Measurements from ENCODE around the gene ZNF827. TPM values are rescaled to one million over a fixed set of nuclear protein-coding genes. Genes with fewer than 3 reads are reported as not detected.

The ZNF827 gene
- total and polyA plus RNA-seq, 2 of the 13 experiments (the other 11 are each of a cell fraction or from before 2014, with no cell fraction given) = 2.8 TPM

- TF ChIP-seq ZNF512B (CRISPR knock-in tag; IDR thresholded peaks at IDR 0.05; ENCODE audit: borderline replicate concordance) (peak; percentile 40; the same call in 1 of the 2 replicates), NPAS2 (CRISPR knock-in tag; IDR thresholded peaks at IDR 0.05; ENCODE audit: borderline replicate concordance) (no peak), MTF2 (CRISPR knock-in tag; IDR thresholded peaks at IDR 0.05; ENCODE audit: borderline replicate concordance) (peak; percentile 55; the same call in 1 of the 2 replicates), ZNF740 (CRISPR knock-in tag; IDR thresholded peaks at IDR 0.05) (no peak), TBP (CRISPR knock-in tag; IDR thresholded peaks at IDR 0.05) (no peak), CENPT (CRISPR knock-in tag; IDR thresholded peaks at IDR 0.05; ENCODE audit: low read depth) (no peak), NFE2L2 (IDR thresholded peaks at IDR 0.05; ENCODE audit: low read length) (no peak), THAP9 (CRISPR knock-in tag; IDR thresholded peaks at IDR 0.05; ENCODE audit: borderline replicate concordance) (0 out of 2 replicates have a peak, but pooled peaks have one; percentile 19), SOX13 (IDR thresholded peaks at IDR 0.05) (no peak), SOX13 (CRISPR knock-in tag; conservative IDR thresholded peaks at IDR 0.05 in 1 of 2, IDR thresholded peaks at IDR 0.05 in 1 of 2) (0 out of 4 replicates have a peak, but pooled peaks of 1 of the 2 experiments have one; percentile 21), ZNF10 (CRISPR knock-in tag; IDR thresholded peaks at IDR 0.05; ENCODE audit: borderline replicate concordance, low read depth) (no peak), CSRNP1 (CRISPR knock-in tag; IDR thresholded peaks at IDR 0.05) (peak; percentile 23; the same call in 1 of the 2 replicates), ZNF20 (CRISPR knock-in tag; IDR thresholded peaks at IDR 0.05) (no peak), SP1 (IDR thresholded peaks at IDR 0.05) (no peak), SP1 (CRISPR knock-in tag; IDR thresholded peaks at IDR 0.05) (peak; percentile 17; the same call in 1 of the 2 replicates), ATF7 (IDR thresholded peaks at IDR 0.05) (no peak), ATF7 (CRISPR knock-in tag; IDR thresholded peaks at IDR 0.05) (no peak), ZBTB33 (CRISPR knock-in tag; IDR thresholded peaks at IDR 0.05) (no peak), ZNF251 (CRISPR knock-in tag; IDR thresholded peaks at IDR 0.05) (no peak)
Observed at GRCh38 chr4:145732895-145733880, 205.4 kb downstream of the ZNF827 start (continued).

Measured in HepG2 (cell line).